HG03558 (cell line): ENCODE data around the gene NDUFA11.
"Not testable (repeated sequence)": the region's sequence is repeated elsewhere in the genome, so short reads cannot be mapped to it uniquely, and the experiment has no call there.

Experiments used
- ATAC-seq: cut with Tn5 transposase; IDR thresholded peaks from one replicate; pipeline ENCODE4 v1.9.1; 2021; ENCODE audit warnings: moderate number of reproducible peaks; ENCODE audit not compliant: unreplicated experiment; ENCODE audit errors: extremely low read depth

Gene NDUFA11

DNA sequence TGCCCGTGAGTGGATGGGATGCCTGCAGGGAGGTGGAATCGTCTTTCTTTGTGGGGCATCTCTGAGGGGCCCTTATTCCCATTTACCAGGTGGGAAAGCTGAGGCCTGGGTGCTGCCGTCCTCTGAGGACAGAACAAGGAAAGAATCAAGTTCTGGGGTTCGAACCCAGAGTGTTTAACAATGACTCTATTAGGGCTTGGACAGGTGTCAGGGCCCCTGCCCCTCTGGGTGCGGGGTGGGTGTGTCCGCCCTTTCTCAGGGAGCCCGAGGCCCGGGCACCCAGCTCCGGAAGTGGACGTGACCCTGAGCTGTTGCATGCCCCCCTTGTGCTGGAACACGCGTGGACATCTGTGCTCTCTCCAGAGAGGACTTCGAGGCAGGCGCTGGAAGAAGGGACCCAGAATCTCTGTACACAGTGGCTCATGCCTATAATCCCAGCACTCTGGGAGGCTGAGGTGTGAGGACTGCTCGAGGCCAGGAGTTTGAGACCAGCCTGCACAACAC is 10.8 kb downstream of the NDUFA11 start:
- no peak for ATAC-seq

DNA sequence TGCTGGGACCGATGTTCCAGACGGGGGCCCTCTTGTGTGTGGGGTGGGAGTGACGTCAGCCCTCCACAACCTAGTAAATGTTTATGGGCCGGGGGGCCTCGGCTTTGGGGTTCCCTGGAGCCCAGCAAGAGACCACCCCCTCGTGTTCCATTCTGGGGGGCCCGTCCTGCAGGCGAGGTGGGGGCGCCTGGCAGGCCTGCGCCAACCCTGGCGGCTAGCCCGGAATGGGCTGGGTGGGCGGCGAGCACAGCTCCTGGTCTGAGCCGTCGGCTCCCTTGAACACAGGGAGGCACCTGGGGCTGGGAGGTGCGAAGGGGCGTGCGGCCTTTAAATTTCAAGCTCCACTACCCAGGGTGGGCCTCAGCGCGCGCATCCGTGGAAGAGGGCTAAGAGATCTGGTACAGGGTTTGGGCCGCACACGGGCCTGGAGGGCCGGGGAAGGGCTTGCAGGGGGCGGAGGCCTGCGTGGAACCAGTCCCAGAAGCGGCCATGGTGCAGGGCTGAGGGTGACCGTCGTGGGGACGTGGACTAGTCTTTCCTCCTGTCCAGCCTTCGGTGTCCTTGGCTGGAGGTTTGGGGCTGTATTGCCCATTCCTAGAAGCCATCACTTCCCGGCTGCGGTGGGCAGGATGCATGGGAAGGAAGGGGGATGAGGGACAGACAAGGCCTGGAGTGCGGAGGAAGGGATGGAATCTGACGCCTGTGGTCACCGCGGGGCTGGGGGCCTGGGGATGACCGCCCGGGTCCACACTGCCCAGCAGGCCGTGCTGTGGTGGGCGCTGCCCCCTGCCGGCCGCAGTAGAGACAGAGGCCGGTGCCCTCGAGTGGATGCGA is 11.4 kb downstream of the NDUFA11 start:
- ATAC-seq: no peak

DNA sequence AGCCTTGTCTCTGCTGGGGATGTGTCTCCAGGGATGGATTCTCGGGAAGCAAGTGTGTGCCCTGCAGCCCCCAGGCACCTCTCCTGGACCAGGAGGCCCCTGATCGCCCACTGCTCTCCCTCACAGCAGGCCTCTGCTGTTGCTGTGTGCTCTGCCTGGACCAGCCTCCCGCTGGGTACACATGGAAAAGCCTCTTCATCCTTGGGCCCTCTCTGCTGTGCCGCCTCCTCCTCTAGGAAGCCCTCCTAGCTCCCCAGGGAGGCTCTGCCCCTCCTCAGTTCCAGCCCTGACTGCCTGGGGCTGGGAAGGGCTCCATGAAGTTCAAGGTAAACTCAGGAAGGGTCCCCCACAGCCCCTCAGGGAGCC is 12.0 kb downstream of the NDUFA11 start:
- no peak for ATAC-seq

DNA sequence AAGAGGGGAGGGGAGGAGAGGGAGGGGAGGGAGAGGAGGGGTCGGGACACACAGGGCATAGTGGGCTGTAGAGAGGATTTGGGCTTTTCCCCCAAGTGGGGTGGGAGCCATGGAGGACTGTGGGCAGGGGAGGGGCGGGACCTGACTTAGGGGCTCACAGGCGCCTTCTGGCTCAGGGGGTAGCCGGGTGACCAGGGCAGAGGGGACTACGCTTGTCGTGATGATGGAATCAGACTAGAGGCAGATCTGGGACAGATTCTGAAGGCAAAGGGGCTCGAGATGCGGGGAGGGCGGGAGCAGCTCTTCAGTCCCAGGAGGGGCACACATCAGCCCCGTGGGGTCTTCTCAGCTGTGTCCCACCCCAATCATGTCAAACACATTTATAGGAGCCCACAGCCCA is 13.5 kb downstream of the NDUFA11 start:
- no peak for ATAC-seq

DNA sequence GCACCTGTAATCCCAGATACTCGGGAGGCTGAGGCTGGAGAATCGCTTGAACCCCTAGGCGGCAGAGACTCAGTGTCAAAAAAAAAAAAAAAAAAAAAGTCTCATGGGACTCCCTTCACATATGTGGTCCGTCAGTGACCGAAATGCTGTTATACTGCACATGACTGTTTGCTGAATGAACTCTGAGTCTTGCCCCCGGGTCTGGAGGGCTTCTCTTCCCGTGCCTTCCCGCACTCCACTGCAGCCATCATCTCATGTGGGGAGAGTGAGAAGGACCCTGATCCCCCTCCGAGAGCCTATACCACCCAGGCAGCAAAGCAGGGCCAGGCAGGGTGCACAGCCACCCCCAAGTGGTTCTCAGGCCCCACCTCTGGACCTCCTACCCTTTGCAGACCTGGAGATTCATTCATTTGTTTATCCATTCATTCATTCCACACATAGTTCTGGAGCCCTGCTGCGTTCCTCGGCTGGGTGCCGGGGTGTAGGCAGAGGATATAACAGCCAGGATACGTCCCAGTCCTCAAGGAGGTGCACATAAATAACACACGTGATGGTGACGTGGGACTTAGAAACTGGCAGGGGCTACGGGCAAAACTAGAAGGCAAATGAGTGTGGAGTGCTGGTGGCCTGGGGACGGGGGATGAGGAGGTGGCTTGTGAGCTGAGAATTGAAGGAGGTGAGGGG is 14.2 kb downstream of the NDUFA11 start:
- ATAC-seq: no peak

DNA sequence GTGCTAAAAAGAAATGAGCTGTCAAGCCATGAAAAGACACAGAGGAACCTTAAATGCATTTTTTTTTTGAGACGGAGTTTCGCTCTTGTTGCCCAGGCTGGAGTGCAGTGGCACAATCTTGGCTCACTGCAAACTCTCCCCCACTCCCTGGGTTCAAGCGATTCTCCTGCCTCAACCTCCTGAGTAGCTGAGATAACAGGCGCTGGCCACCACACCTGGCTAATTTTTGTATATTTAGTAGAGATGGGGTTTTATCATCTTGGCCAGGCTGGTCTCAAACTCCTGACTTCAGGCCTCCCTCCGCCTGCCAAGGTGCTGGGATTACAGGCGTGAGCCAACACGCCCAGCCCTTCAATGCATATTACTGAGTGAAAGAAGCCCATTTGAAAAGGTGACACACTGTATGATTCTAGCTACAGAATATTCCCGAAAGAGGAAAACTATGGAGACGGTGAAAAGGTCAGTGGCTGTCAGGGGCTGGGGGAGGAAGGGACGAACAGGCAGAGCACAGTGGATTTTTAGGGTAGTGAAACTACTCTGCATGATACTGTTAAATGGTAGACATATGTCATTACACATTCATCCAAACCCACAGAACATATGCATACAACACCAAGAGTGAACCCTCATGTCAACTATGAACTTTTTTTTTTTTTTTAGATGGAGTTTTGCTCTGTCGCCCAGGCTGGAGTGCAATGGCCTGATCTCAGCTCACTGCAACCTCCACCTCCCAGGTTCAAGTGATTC is 19.4 kb downstream of the NDUFA11 start:
- ATAC-seq: not testable (repeated sequence)

DNA sequence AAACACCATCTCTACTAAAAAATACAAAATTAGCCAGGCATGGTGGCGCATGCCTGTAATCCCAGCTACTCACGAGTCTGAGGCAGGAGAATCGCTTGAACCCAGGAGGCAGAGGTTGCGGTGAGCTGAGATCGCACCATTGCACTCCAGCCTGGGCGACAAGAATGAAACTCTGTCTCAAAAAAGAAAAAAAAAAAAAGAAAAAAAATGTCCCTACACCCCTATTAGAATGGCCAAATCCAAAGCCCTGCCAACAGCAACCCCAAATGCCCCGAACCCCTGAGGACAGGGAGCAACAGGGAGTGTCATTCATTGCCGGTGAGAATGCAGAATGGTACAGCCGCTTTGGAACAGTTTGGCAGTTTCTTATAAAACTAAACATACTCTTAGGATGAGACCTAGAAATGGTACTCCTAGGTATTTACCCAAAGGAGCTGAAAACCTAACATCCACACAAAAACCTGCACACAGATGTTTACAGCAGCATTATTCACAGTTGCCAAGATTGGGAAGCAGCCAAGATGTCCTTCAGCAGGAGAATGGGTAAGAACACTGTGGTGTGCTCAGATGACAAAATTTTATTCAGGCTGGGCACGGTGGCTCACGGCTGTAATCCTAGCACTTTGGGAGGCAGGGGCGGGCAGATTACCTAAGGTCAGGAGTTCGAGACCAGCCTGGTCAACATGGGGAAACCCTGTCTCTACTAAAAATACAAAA is 20.3 kb downstream of the NDUFA11 start:
- not testable (repeated sequence) for ATAC-seq

DNA sequence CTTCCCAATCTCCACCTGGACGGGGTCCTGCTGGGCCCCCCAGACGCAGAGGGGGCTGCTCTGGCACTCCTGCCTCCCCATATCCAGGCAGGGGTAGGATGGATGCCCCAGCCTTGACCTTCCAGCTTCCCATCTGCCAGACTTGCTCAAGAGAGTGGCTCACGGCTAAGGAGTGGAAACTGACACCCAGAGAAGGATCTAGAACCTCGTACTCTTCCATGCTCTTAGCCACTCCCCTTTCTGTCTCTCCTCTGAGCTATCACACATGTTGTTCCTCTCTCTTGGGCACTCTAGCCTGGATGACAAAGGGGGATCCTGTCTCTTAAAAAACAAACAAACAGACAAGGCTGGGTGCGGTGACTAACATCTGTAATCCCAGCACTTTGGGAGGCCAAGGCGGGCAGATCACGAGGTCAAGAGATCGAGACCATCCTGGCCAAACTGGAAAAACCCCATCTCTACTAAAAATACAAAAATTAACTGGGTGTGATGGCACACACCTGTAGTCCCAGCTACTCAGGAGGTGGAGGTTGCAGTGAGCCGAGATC is 21.1 kb downstream of the NDUFA11 start:
- no peak for ATAC-seq

DNA sequence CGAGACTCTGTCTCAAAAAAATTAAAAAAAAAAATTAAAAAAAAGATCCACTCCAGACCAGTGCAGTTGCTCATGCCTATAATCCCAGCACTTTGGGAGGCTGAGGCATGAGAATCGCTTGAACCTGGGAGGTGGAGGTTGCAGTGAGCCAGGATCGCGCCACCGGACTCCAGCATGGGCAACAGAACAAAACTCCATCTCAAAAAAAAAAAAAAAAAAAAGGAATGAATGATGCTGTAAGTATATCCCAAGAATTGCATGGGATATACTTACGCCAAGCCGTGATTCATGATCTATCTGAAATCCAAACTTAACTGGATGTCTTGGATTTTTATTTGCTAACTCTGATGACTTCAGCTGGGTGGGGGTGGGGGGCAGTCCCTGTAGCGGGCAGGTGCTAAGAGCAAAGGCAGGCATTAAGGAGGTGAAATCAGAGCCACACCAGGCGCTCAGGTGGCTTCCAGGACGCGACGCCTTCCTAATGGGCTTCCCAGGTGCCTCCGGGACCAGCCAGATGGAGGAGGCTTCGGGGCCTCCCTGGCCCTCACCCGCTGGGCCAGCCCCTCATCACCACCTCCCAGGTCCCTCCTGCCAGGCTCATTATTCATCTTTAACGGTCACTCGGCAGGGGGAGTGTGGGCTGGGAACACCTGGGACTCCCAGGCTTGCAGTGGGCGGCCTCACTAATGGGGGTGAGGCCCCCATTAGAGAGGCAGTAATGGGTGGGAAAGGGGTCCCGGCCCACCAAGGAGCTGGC is 21.9 kb downstream of the NDUFA11 start:
- no peak for ATAC-seq

DNA sequence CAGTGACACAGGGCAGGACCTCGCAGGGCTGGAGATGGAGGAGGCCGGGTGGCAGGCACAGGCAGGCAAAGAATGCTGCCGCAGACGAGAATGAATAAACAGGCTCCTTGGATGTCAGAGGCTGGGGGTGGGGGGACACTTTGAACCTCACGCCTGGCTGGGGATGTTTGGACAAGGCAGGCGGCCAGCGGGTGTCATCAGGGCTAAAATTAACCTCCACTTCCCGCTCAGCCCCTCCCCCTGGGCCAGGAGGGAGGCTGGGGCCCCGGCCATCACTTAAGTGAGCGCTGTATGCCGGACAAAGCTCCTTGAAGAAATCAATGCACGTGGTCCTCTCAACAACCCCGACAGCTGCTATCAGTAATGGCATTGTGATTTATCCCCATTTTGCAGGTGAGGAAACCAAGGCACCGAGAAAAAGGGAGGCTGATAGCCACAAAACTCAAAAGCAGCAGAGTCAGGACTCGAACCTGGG is 22.9 kb downstream of the NDUFA11 start:
- no peak for ATAC-seq

DNA sequence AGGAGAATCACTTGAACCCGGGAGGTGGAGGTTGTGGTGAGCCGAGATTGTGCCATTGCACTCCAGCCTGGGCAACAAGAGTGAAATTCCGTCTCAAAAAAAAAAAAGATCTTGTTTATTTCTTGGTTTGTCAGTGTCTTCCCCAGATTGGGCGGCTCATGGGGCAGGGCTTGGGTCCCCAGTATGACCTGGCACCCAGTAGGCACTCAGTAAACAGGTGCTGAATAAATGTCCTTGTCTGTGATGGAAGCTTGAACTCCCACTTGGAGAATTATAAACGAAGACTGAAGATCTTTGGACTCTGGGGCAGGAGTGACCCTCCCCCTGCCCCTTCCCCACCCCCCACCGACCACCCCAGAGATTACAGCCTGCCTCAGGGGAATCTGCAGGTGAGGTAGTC is 23.4 kb downstream of the NDUFA11 start:
- ATAC-seq: no peak

DNA sequence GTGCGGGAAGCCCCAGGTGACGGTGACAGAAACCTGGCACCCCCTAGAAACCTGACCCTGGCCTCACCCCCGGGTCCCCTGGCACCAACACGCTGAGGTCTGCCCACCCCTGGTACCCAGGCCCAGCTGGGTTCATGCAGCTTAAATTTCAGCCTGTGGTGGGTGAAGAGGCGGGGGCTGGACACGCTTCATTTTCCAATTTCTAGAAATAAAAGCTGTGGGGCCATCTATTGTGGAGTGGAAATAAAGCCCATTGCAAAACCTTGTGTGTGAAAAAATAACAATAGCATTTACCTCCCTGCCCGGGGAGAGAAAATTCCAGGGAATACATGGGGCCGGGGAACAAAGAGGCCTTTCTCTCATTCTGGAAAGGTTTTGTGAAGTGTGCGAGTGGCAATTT is 25.7 kb downstream of the NDUFA11 start:
- ATAC-seq: no peak

DNA sequence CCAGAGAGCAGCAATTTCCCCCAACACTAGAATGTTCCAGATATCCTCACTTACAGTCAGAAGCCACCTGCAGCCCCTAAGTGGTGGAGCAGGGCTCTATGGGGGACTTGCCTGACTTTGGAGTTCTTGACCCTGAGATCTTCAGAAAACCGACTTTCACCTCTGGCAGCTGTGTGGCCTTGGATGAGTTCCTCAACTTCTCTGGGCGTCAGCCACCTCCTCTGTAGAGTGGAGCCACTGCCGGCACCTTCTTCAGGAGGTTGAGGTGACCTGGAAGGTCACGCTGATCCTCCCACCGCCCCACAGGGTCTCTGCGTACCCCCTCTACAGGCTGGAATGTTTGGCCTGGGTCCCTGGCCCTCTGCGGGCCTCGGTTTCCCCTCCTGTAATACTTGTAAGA is 26.2 kb downstream of the NDUFA11 start:
- ATAC-seq: no peak

DNA sequence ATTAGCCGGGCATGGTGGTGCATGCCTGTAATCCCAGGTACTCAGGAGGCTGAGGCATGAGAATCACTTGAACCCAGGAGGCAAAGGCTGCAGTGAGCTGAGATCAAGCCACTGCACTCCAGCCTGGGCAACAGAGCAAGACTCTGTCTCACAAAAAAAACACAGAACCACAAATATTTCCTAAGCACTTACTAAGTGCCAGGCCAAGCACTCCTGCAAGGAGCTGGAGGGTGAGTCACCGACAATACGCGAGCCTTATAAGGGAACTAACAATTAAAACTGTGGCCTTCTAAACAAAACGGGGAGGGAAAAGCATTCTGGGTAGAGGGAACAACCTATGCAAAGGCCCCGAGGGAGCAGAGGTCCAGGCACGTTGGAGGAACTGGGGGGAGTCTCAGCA is 29.1 kb downstream of the NDUFA11 start:
- not testable (repeated sequence) for ATAC-seq

DNA sequence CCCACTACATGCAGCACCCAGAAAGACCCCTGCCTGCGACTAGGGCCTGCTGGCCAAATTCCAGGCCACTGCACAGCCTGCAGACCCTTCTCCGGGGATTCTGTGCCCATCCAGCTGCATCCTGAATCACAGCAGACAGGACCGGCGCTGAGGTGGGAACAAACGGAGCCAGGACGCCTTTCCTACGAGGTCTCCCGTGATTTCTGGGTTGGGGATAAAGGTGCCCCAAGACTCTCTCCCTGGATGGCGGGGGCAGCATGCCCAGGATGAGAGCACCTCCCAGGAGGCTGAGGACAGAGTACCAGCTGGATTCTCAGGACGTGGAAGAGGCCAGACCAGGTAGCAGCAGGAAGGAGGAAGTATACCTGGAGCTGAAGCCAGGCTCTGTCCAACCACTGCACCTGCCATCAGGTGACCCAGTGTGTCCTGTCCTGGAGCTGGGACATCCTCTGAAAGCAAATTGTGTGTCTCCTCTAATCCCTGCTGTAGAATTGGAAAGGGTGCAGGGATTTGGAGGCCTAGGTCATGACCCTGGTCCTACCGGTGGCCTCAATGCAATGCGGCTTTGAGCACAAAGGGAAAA is 29.9 kb downstream of the NDUFA11 start:
- ATAC-seq: no peak

DNA sequence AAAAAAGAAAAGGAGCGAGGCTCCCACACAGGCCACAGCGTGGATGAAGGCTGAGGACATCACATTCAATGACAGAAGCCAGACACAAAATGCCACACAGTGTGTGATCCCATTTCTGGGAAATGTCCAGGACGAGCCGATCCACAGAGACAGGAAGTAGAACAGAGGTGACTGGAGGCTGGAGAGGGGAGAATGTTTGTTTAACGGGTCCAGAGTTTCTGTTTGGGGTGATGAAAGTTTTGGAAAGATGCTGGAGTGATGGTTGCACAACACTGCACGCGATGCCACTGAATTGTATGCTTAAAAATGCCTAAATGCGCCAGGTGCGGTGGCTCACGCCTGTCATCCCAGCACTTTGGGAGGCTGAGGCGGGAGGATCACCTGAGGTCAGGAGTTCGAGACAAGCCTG is 32.6 kb downstream of the NDUFA11 start:
- ATAC-seq: no peak

DNA sequence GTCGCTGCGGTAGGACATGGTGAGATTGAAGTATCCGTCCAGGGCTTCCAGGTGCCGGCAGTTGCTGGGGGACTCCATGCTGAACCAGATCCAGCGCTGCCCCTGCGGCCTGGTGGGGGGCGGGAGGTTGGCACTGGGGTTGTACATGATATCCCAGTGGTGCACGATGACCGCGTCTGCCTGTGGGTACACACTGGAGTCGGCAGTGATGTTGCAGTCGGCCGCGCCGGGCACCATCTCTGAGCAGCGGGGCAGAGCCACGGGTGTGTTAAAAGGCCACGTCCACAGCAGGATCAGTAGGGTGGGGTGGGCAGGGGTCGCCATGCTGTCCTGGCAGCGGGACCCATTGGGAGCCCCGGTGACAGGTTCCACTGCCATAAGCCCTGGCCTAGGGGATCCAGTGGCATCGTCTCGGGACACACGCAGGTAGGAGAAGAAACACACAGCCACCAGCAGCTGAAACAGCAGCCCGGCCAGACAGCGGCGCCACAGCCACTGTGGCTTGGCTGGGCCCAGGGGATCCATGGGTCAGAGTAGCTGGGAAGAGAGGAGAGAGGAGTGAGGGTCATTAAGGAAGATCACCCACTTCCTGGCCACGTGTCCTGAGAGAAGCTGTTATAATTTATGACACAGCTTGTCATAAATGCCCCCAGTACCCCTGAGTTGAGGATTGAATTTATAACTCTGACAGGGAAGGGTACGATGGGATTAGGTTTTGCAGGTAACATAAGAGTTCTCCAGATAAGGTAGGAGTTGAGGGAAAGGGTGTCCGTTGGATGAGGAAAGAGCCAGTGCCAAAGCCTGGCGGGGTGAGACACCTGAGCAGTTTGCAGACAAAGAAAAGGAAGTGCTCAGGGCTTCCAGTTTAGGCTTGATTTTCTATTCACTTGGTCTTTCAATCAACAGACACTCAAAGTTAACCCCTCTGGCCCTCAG is 36.1 kb downstream of the NDUFA11 start:
- no peak for ATAC-seq

DNA sequence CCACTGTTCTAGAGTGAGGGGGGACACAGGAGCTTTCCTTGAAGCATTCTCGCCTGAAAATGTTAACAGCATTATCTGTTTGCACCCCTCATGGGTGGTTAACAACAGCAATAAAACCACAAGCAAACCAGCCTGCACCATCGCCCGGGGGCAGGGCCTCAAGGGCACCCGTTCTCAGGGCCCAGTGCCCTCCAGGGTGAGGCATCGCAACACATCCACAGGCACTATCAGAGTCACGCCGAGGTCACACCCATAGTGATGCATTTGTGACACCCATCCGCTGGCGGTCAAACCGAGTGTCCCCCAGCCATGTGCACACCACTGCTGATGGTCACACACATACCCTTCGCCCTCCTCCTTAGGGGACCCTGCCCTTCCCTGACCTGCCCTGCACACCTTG is 37.8 kb downstream of the NDUFA11 start:
- no peak for ATAC-seq
